ENCODE measurements around the gene COG7.

COG7 gene

DNA sequence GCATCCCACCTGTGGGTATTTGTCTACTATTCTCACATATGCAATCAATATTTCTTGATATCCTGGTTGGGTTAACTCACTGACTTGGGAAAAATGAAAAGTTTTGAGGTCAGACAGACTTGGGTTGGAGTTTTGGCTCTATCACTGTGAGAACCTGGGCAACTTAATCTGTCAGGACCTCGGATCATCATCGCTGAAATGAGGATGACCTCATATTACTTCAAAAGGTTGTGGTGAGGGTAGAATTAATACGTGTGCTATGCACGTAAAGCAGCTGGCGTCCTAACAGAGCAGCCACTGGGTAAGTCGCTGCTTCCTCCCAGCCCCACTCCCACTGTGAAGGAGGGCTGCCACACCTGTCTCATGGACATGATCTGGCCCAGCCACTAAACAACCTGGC is 57.3 kb downstream of the COG7 start:
- H3K4me1 ChIP-seq (ENCODE audit: control insufficient read depth, low read length) = peaks cover 13% of the 10 kb centered on the region
- H4K20me1 ChIP-seq (ENCODE audit: control insufficient read depth, insufficient read depth, low read depth, low read length) = no peaks in the 10 kb centered on the region
- no peaks in the 10 kb centered on the region for H3K79me2 ChIP-seq (ENCODE audit: control insufficient read depth, low read length)
- no peaks in the 10 kb centered on the region for H3K9me2 ChIP-seq (replicated peaks; ENCODE audit: control insufficient read depth, low read length)
- no peak overlapping the region for H3K4me2 ChIP-seq (ENCODE audit: low read length)
- no peaks in the 10 kb centered on the region for H3F3A ChIP-seq (ENCODE audit: control insufficient read depth, insufficient read depth)
- H3K36me3 ChIP-seq (ENCODE audit: control insufficient read depth, low read length) = peaks cover 8% of the 10 kb centered on the region; the same call in 1 of the 2 replicates
- no peak overlapping the region for H3K4me3 ChIP-seq (ENCODE audit: low read length)
- no peaks in the 10 kb centered on the region for H3K9me3 ChIP-seq (ENCODE audit: control insufficient read depth, insufficient read depth, low read length)
- no peak overlapping the region for H3K27ac ChIP-seq (ENCODE audit: low read depth, low read length)
- TF ChIP-seq, protein P1, sequence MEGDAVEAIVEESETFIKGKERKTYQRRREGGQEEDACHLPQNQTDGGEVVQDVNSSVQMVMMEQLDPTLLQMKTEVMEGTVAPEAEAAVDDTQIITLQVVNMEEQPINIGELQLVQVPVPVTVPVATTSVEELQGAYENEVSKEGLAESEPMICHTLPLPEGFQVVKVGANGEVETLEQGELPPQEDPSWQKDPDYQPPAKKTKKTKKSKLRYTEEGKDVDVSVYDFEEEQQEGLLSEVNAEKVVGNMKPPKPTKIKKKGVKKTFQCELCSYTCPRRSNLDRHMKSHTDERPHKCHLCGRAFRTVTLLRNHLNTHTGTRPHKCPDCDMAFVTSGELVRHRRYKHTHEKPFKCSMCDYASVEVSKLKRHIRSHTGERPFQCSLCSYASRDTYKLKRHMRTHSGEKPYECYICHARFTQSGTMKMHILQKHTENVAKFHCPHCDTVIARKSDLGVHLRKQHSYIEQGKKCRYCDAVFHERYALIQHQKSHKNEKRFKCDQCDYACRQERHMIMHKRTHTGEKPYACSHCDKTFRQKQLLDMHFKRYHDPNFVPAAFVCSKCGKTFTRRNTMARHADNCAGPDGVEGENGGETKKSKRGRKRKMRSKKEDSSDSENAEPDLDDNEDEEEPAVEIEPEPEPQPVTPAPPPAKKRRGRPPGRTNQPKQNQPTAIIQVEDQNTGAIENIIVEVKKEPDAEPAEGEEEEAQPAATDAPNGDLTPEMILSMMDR (IDR thresholded peaks at IDR 0.05; ENCODE audit: low read depth, low read length, poor library complexity, severe bottlenecking) = no peak
- no peak for TF ChIP-seq EZH2phosphoT487 (IDR thresholded peaks at IDR 0.05; ENCODE audit: borderline replicate concordance, low read length)
- H3K27me3 ChIP-seq (ENCODE audit: control insufficient read depth, low read length) = no peaks in the 10 kb centered on the region

DNA sequence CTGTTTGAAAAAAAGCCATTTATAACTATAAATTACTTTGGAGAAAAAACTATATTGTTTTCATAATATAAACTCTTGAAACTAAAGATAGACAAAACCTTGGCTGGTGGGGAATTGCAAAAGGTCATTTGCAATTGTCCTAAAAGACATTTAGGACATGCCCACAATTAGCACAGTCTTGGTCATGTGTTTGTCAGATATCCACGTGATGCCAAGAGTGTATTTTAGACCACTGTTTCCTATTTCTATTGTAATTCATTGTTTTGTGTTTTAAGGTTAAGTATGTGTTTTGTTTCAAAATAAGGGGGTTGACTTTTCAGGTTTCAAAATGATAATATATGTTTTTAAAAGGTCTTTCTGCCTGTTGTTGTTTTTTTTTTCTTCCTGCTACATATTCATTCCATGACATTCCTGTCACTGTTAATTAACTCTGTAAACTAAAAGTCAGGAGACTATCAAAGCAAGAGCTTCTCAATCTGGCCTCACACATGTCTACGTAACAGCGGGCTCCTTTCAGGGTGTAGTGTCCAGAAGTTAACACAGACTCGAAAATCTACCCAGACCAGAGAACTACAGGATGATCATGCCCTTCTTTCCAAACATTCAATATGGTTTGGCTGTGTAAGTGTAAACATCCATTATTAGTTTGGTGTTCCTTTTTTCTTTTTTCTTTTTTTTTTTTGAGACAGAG is 58.7 kb downstream of the COG7 start:
- TF ChIP-seq, protein P1 (IDR thresholded peaks at IDR 0.05; ENCODE audit: low read depth, low read length, poor library complexity, severe bottlenecking) = no peak
- no peak for TF ChIP-seq EZH2phosphoT487 (IDR thresholded peaks at IDR 0.05; ENCODE audit: borderline replicate concordance, low read length)
- Histone ChIP-seq H3K4me3 (ENCODE audit: low read length) (no peak overlapping the region), H3K27me3 (ENCODE audit: control insufficient read depth, low read length) (no peaks in the 10 kb centered on the region), H3K4me2 (ENCODE audit: low read length) (no peak overlapping the region), H3K9me2 (replicated peaks; ENCODE audit: control insufficient read depth, low read length) (no peaks in the 10 kb centered on the region), H3K4me1 (ENCODE audit: control insufficient read depth, low read length) (peaks cover 13% of the 10 kb centered on the region), H3K9me3 (ENCODE audit: control insufficient read depth, insufficient read depth, low read length) (no peaks in the 10 kb centered on the region), H4K20me1 (ENCODE audit: control insufficient read depth, insufficient read depth, low read depth, low read length) (no peaks in the 10 kb centered on the region), H3K27ac (ENCODE audit: low read depth, low read length) (no peak overlapping the region), H3K36me3 (ENCODE audit: control insufficient read depth, low read length) (peaks cover 8% of the 10 kb centered on the region; the same call in 1 of the 2 replicates), H3F3A (ENCODE audit: control insufficient read depth, insufficient read depth) (no peaks in the 10 kb centered on the region), H3K79me2 (ENCODE audit: control insufficient read depth, low read length) (no peaks in the 10 kb centered on the region)

DNA sequence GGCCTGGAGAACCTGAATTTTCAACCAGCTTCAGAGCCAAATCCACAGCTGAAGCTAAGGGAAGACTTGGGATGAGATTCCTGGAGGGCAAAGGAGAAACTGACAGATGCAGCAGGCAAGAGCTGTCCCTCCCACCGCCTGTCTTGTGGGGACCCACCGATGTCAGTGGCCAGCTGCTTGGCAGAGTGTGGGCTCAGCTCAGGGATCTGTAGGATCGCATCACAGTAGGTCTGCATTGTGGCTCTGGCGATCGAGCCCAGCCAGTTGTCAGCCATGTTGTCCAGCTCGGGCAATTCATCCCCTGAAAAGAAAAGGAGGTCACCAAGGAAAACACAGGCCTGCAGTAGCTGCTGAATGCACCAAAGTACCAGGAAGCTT is 60.8 kb downstream of the COG7 start:
- Histone ChIP-seq H3K36me3 (ENCODE audit: control insufficient read depth, low read length) (peaks cover 3% of the 10 kb centered on the region; the same call in 1 of the 2 replicates), H3K79me2 (ENCODE audit: control insufficient read depth, low read length) (no peaks in the 10 kb centered on the region), H4K20me1 (ENCODE audit: control insufficient read depth, insufficient read depth, low read depth, low read length) (no peaks in the 10 kb centered on the region), H3K9me3 (ENCODE audit: control insufficient read depth, insufficient read depth, low read length) (no peaks in the 10 kb centered on the region), H3K4me1 (ENCODE audit: control insufficient read depth, low read length) (peaks cover 6% of the 10 kb centered on the region), H3F3A (ENCODE audit: control insufficient read depth, insufficient read depth) (no peaks in the 10 kb centered on the region), H3K27ac (ENCODE audit: low read depth, low read length) (no peak overlapping the region), H3K9me2 (replicated peaks; ENCODE audit: control insufficient read depth, low read length) (no peaks in the 10 kb centered on the region), H3K4me3 (ENCODE audit: low read length) (no peak overlapping the region), H3K4me2 (ENCODE audit: low read length) (no peak overlapping the region), H3K27me3 (ENCODE audit: control insufficient read depth, low read length) (no peaks in the 10 kb centered on the region)
- TF ChIP-seq, protein P1 (IDR thresholded peaks at IDR 0.05; ENCODE audit: low read depth, low read length, poor library complexity, severe bottlenecking) = no peak

Measured in DOHH2 (cell line).